H1 (cell line): ENCODE measurements around the gene POLR2L. TPM values are rescaled to one million over a fixed set of nuclear protein-coding genes. Genes with fewer than 3 reads are reported as not detected.

ENCODE experiments used
- CHD7 ChIP-seq: fragments of 300-600 bp; sonication (generic); IDR thresholded peaks from 2 replicates; pipeline ENCODE4 v1.7.1; 2012; ENCODE audit warnings: low read length, moderate library complexity, mild to moderate bottlenecking, inconsistent platforms; ENCODE audit not compliant: insufficient replicate concordance
- CTBP2 ChIP-seq: IDR thresholded peaks from 2 replicates; pipeline ENCODE4 v1.7.0; 2011; ENCODE audit warnings: borderline replicate concordance, mild to moderate bottlenecking, moderate library complexity, mixed read lengths, low read length; ENCODE audit not compliant: insufficient read depth, insufficient read length
- polyA plus RNA-seq, 7 experiments: library from polyadenylated mRNA; depleted of rRNA in 3 of 7; stranded (reverse) in 5 of 7; unstranded in 2 of 7; fragments of >200 nt in 5 of 7; fragments of 200-250 nt in 2 of 7; gene quantifications; 1 replicate in 5 of 7; 2 replicates in 1 of 7; 4 replicates in 1 of 7; pipeline versions ENCODE4 v1.2.1 to v1.2.3, GENCODE V29; 2011 to 2013; ENCODE audit warnings: missing spikeins in 2 of 7, mixed read lengths in 2 of 7
- total RNA-seq: library from RNA; stranded (reverse); fragmentation: NEBNext Ultra II Directional; extraction: Animal tissue kit (Norgen Biotek cat#: 25700); gene quantifications from 2 replicates; pipeline ENCODE4 v1.2.1, GENCODE V29; 2021

The POLR2L gene
- total and polyA plus RNA-seq, 2 of the 8 experiments (the other 6 are each of a cell fraction or from before 2014, with no cell fraction given): 140 to 151 TPM

DNA sequence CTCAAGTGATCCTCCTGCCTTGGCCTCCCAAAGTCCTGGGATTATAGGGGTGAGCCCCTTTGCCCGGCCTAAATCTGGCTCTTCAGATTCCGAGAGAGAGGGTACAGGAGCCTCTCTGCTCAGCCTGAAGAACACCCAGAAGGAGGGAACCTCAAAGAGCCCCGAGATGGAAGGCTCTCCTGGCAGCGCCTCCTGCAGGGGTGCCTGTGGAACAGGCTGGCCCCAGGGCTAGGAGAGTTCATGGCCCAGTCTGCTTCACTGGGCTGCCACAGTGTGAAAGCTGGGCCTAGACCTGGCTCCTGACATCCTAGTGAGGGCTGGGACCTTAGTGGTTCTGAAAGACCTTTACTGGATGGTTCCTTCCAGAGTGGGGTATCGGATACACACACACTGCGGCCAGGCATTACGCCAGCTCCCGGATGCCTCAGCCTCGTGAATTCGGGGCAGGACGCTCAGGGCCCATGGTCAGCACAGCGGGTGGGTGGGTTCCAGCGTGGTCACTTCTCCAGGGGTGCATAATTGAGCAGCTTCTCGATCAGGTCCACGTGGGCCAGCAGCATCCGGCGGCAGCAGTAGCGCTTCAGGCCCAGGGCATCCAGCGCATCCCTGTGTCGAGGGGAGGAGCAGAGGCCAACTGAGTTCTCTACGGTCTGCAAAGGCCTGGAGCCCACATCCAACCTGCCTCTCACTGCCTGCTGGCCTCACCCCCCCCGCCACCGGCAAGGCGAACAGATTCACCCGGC lies 2.3 kb downstream of the POLR2L start (continued):
- TF ChIP-seq CHD7 (no peak), CTBP2 (no peak)
